Spleen (tissue), 13 donors: ENCODE data around the gene SMG5. TPM values are rescaled to one million over a fixed set of nuclear protein-coding genes. Genes with fewer than 3 reads are reported as not detected.
A peak's percentile ranks its signal among the peaks of the same experiment; 100 is the strongest.
"Not testable (repeated sequence)": the region's sequence is repeated elsewhere in the genome, so short reads cannot be mapped to it uniquely, and the experiment has no call there.

Source experiments
- DNase-seq: peaks from one replicate; pipeline ENCODE4 v3.0.0-alpha.2; 2020
- H3K27ac ChIP-seq, 8 donors: fragments of 200-600 bp; sonication (generic) in 7 of 8; 1 replicate in 4 of 8; 2 replicates in 4 of 8; pipeline versions ENCODE4 v1.5.0 to v1.8.0; 2016 to 2021; ENCODE audit warnings: inconsistent platforms in 4 of 8, mild to moderate bottlenecking in 4 of 8, moderate library complexity in 1 of 8
- H3K27me3 ChIP-seq, 7 donors: fragments of 200-600 bp; sonication (generic) in 6 of 7; replicated peaks in 1 of 7; 1 replicate in 4 of 7; 2 replicates in 3 of 7; pipeline versions ENCODE4 v1.5.0 to v1.8.0; 2016 to 2021; ENCODE audit warnings: inconsistent platforms in 3 of 7, mild to moderate bottlenecking in 1 of 7
- H3K36me3 ChIP-seq, 6 donors: fragments of 200-600 bp; sonication (generic) in 5 of 6; 1 replicate in 4 of 6; 2 replicates in 2 of 6; pipeline versions ENCODE4 v1.5.0 to v1.8.0; 2016 to 2021; ENCODE audit warnings: inconsistent platforms in 2 of 6
- H3K4me1 ChIP-seq, 6 donors: fragments of 200-600 bp; sonication (generic) in 5 of 6; 1 replicate in 3 of 6; 2 replicates in 3 of 6; pipeline versions ENCODE4 v1.5.0 to v1.8.0; 2016 to 2021; ENCODE audit warnings: inconsistent platforms in 3 of 6
- H3K4me3 ChIP-seq, 8 donors: fragments of 200-600 bp; sonication (generic) in 7 of 8; 1 replicate in 4 of 8; 2 replicates in 4 of 8; pipeline versions ENCODE4 v1.5.0 to v1.8.0; 2016 to 2021; ENCODE audit warnings: inconsistent platforms in 4 of 8, mild to moderate bottlenecking in 4 of 8, moderate library complexity in 2 of 8
- H3K9me3 ChIP-seq, 8 donors: fragments of 200-600 bp; sonication (generic) in 7 of 8; 1 replicate in 4 of 8; 2 replicates in 4 of 8; pipeline versions ENCODE4 v1.5.0 to v1.8.0; 2016 to 2021; ENCODE audit warnings: inconsistent platforms in 4 of 8
- POLR2A ChIP-seq, 3 donors: fragments of 450-650 bp; IDR thresholded peaks; one replicate each; pipeline ENCODE4 v1.5.1; 2017; ENCODE audit warnings: antibody characterized with exemption in 3 of 3, mild to moderate bottlenecking in 1 of 3
- POLR2AphosphoS5 ChIP-seq, 3 donors: sonication (generic); formaldehyde crosslinking; IDR thresholded peaks; one replicate each; pipeline ENCODE4 v1.5.1; 2017; ENCODE audit warnings: antibody characterized with exemption in 3 of 3
- WGBS, 5 donors: extraction: QIAGEN DNeasy Blood & Tissue Kit in 3 of 5; methylation state at CpG; one replicate each; pipeline versions ENCODE4 v1.1.5 to v1.1.7; 2013 to 2018; 5-methylcytosine and 5-hydroxymethylcytosine counted together
- intact Hi-C: fragments of 100-400 bp; cut with DNase I; formaldehyde crosslinking; loops from one replicate; pipeline ENCODE4 v1.15.0; 2023; ENCODE audit warnings: low total_unique reads
- long read RNA-seq, 2 donors: transcript quantifications; one replicate each; lab custom pipeline, GENCODE V29; 2026
- polyA plus RNA-seq, 3 donors: library from polyadenylated mRNA; stranded (reverse); fragments of 200-250 nt; gene quantifications; one replicate each; pipeline ENCODE4 v1.2.1, GENCODE V29; 2013
- total RNA-seq, 7 donors: library from RNA; depleted of rRNA in 3 of 7; stranded (reverse); fragments of >200 nt in 3 of 7; fragmentation: NEBNext Ultra II Directional in 4 of 7; extraction: Animal tissue kit (Norgen Biotek cat#: 25700) in 4 of 7; gene quantifications; one replicate each; pipeline versions ENCODE4 v1.1.0 to v1.2.1, GENCODE V29; 2016 to 2021
- TF ChIP-seq, protein P1 (sequence below), 11 experiments: fragments of 200-600 bp in 7 of 11; fragments of 450-650 bp in 4 of 11; sonication (generic) in 4 of 11; IDR thresholded peaks in 8 of 11; conservative IDR thresholded peaks in 3 of 11; 1 replicate in 7 of 11; 2 replicates in 4 of 11; pipeline versions ENCODE4 v1.4.0 to v1.8.0; 2016 to 2021; ENCODE audit warnings: antibody characterized with exemption in 11 of 11, inconsistent platforms in 4 of 11, mild to moderate bottlenecking in 1 of 11
- donor health status: healthy with polysubstance abuse.
- donor health status: DM: no; HTN: no; CAD: no; lungs with moderate emphysema.
- donor health status: DM: no; HTN: no; CAD: no.
- donor health status: Bipolar disorder and iron deficiency.
- donor health status: healthy.
- donor health status: DM: no; HTN: no; CAD: no.
- donor health status: DM: yes; HTN: yes; CAD: no.

Gene SMG5
- 10 to 100 TPM; 48.9 to 80.5 (median 70.8) TPM for total RNA-seq
- 10 to 100 TPM; 14.9 to 33.6 (median 17.7) TPM for polyA plus RNA-seq
- long read RNA-seq, donor 1, full-length matches to known transcripts = 1 of 1 reads
- long read RNA-seq, donor 1, partial matches to known transcripts = 0 of 1 reads
- long read RNA-seq, donor 1, other reads (novel, unspliced or antisense) = 0 of 1 reads
- long read RNA-seq, donor 2, full-length matches to known transcripts = 5 of 5 reads
- long read RNA-seq, donor 2, partial matches to known transcripts = 0 of 5 reads
- long read RNA-seq, donor 2, other reads (novel, unspliced or antisense) = 0 of 5 reads

GRCh38 chr1:156282479-156283222 lies at the start of gene SMG5:
SMG5 (minus strand) TSS chr1:156282825; CDS start chr1:156282680, 145 bp downstream.
- peak; percentile 98 for DNase-seq
- H3K4me1 ChIP-seq = peaks cover 14 to 68% (median 41%) of the 10 kb centered on the region in 6 donors
- TF ChIP-seq POLR2AphosphoS5 (IDR thresholded peaks at IDR 0.05) (peak; percentile 96 to 98 (median 97)), POLR2A (IDR thresholded peaks at IDR 0.05) (peak in 2 of 3 donors; percentile 81 to 83)
- TF ChIP-seq, protein P1, sequence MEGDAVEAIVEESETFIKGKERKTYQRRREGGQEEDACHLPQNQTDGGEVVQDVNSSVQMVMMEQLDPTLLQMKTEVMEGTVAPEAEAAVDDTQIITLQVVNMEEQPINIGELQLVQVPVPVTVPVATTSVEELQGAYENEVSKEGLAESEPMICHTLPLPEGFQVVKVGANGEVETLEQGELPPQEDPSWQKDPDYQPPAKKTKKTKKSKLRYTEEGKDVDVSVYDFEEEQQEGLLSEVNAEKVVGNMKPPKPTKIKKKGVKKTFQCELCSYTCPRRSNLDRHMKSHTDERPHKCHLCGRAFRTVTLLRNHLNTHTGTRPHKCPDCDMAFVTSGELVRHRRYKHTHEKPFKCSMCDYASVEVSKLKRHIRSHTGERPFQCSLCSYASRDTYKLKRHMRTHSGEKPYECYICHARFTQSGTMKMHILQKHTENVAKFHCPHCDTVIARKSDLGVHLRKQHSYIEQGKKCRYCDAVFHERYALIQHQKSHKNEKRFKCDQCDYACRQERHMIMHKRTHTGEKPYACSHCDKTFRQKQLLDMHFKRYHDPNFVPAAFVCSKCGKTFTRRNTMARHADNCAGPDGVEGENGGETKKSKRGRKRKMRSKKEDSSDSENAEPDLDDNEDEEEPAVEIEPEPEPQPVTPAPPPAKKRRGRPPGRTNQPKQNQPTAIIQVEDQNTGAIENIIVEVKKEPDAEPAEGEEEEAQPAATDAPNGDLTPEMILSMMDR (IDR thresholded peaks at IDR 0.05 in 8 of 11, conservative IDR thresholded peaks at IDR 0.05 in 3 of 11) = peak in 4 of 11 experiments; percentile 46 to 65 (median 51)
- peak within 1 kb of the TSS; percentile 62 to 87 (median 72) for H3K4me3 ChIP-seq
- peak within 1 kb of the TSS; percentile 90 to 97 (median 94) for H3K27ac ChIP-seq
- H3K9me3 ChIP-seq = no peaks in the 10 kb centered on the region
- peaks cover 0 to 52% (median 29%) of the 10 kb centered on the region in 6 donors for H3K36me3 ChIP-seq
- no peaks in the 10 kb centered on the region for H3K27me3 ChIP-seq
- 0 to 1% (median 1%) methylated on average over 23 to 50 of the region's 50 CpGs for WGBS, 5 donors
- intact Hi-C loops = no loop called here

- H3K4me1 ChIP-seq, H3K4me3 ChIP-seq, H3K9me3 ChIP-seq, H3K27me3 ChIP-seq, intact Hi-C loops, H3K27ac ChIP-seq, DNase-seq: not testable (repeated sequence)
- peaks cover 0 to 96% (median 77%) of the 10 kb centered on the region in 6 donors for H3K36me3 ChIP-seq
- WGBS, 5 donors = 93 to 97% (median 94%) methylated on average over 9 of the region's 9 CpGs
These were observed 40.6 kb upstream of the SMG5 start for GRCh38 chr1:156323179-156323578.

GRCh38 chr1:156320560-156320959 lies 37.9 kb upstream of the SMG5 start:
- Histone ChIP-seq H3K9me3 (no peaks in the 10 kb centered on the region), H3K4me3 (no peak overlapping the region), H3K27me3 (no peaks in the 10 kb centered on the region), H3K4me1 (no peaks in the 10 kb centered on the region), H3K36me3 (peaks cover 3 to 100% (median 98%) of the 10 kb centered on the region in 6 donors), H3K27ac (no peak overlapping the region)
- TF ChIP-seq POLR2A (IDR thresholded peaks at IDR 0.05) (no peak), POLR2AphosphoS5 (IDR thresholded peaks at IDR 0.05) (no peak)
- TF ChIP-seq, protein P1 (IDR thresholded peaks at IDR 0.05 in 8 of 11, conservative IDR thresholded peaks at IDR 0.05 in 3 of 11) = no peak
- intact Hi-C loops = no loop called here
- DNase-seq = no peak
- 83 to 89% (median 86%) methylated on average over 3 of the region's 3 CpGs for WGBS, 5 donors

DNA sequence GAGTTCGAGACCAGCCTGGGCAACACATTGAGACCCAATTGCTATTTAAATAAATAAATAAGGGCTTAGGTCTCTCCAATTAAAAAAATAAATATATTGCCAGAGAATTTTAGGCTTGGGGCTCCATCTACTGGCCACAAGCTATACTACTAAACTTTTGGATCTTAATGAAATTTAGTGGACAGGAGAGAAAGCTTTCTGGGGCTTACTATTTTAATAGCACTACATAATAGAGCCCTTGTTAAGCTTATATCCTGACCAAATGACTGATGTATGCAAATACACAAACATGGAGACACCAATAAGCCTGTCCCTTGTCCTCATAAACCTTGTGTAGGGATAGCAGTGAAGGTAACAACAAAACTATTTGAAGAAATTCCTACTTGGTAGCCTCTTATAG lies 37.0 kb upstream of the SMG5 start:
- WGBS, 5 donors = 86 to 98% (median 93%) methylated on average over 1 of the region's 1 CpG
- intact Hi-C loops = no loop called here
- DNase-seq = no peak
- H3K27me3 ChIP-seq = no peaks in the 10 kb centered on the region
- TF ChIP-seq, protein P1 (IDR thresholded peaks at IDR 0.05 in 8 of 11, conservative IDR thresholded peaks at IDR 0.05 in 3 of 11) = peak in 7 of 11 experiments; percentile 27 to 61 (median 51)
- TF ChIP-seq POLR2AphosphoS5 (IDR thresholded peaks at IDR 0.05) (no peak), POLR2A (IDR thresholded peaks at IDR 0.05) (no peak)
- no peak overlapping the region for H3K27ac ChIP-seq
- peaks cover 3 to 100% (median 100%) of the 10 kb centered on the region in 6 donors for H3K36me3 ChIP-seq
- no peaks in the 10 kb centered on the region for H3K9me3 ChIP-seq
- H3K4me1 ChIP-seq = no peaks in the 10 kb centered on the region
- no peak overlapping the region for H3K4me3 ChIP-seq
